Activated T-cell treated with anti-CD3 and anti-CD28 coated beads for 4 hours (primary cell): ENCODE measurements around the gene GSG1L.

Experiments used
- DNase-seq: peaks from one replicate; pipeline ENCODE4 v3.0.0-alpha.2; 2020

GSG1L gene

DNA sequence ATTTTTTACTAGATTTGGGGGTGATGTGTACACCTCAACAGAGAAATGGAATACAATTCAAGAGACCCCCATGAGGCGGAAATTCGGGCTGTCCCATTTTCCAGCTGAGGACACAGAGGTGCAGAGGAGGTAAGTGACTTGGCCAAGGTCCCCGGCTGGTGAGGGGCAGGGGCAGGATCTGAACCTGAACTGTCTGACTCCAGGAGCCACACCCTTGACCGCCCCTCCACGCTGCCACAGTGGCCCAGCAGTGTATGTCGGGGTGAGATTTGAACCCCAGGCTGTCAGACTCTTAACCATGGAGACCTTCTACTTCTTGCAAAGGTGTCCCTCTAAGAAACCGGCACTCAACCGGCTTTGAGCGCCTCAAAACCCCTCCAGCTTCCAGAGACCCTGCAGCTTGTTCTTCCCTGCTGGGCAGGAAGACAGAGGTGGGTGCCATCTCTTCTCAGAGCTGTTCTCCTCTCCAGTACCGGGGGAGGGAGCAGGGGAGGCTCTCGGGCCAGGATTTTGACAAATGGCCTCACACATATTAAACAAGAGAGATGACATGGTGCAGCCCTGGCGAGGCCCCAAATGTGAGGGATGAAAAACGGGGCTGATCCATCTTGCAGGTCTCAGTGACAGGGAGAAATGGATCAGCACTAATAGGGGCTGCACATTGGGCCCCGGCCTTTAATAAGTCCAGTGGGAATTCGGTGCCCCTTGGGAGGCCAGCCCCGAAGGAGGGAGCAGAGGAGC lies 222.3 kb downstream of the GSG1L start:
- DNase-seq, result no peak

DNA sequence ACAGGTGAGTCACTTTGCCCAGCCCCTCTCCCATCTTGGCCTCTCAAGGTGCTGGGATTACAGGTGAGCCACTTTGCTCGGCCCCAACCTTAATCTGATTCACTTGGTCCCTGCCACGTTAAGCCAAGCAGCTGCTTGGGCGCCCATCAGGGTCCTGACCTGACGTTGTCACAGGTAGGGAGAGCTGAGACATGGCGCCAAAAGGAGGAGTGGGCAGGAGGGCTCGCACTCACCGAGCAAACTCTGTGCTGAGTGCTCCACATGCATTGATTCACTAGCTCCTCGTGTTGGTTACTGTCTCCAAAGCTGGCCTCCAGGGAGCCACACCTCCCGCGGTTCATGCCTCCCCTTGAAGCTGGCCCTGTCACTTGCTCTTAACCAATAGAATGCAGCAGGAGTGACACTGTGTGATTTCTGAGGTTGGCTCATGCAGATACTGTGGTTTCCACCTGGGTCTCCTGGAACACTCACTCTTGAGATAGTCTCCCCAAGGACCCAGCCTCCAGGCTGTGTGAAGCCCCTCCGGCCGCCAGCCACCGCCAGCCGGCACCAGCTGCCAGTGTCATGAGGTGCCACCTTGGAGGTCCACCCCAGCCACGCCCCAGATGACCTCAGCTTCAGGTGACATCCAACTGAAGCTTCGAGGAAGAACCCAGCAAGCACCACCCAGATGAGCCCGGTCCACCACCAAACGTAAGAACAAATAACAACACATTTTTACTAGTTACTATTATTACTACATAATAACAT lies 223.0 kb downstream of the GSG1L start:
- no peak for DNase-seq

- DNase-seq, result no peak
These were observed 224.1 kb downstream of the GSG1L start for GRCh38 chr16:27839419-27839818.

GRCh38 chr16:27838536-27839175 lies 224.9 kb downstream of the GSG1L start:
- no peak for DNase-seq

- DNase-seq, result no peak
These were observed 233.5 kb downstream of the GSG1L start for GRCh38 chr16:27829975-27830374.

DNA sequence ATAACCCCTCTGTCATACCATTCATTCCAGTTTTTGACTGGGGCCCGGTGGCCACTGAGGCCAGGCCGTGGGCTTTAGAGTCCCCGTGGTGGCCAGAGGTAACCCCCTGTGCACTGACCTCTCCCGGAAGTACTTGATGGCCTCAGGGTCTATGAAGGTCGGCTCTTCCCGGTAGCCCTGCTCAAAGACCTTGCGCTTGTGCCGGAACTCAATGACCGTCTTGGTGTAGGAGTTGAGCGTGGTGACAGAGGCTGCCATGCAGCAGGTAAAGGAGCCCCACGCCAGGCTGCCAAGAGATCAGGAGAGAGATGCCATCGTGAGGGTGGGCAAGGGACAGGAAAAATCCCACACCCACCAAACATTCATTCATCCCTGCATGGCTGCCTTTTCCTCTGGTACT lies 234.8 kb downstream of the GSG1L start:
- DNase-seq, result no peak

- DNase-seq, result no peak
These were observed 235.7 kb downstream of the GSG1L start for GRCh38 chr16:27827765-27828164.

DNA sequence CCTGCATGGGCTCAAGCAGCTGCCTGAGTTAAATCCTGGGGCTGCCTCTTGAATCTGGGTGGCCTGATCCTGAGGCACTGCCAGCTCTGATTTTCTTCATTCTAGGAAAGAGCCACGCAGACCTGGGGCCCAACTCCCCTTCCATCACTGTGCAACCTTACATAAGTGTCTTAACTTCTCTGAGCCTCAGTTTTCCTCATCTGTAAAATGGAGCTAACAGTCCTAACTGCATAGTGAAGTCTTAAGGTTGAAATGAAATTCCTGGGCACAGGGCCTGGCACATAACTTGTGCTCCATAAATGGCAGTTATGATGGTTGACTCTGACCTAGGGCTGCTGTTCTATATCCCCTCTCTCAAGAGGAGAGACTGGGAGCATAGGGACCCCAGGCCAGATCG lies 236.6 kb downstream of the GSG1L start:
- no peak for DNase-seq

GRCh38 chr16:27826081-27826892 lies 237.2 kb downstream of the GSG1L start:
- no peak for DNase-seq

- DNase-seq, result no peak
These were observed 238.7 kb downstream of the GSG1L start for GRCh38 chr16:27824786-27825185.

- DNase-seq, result no peak
These were observed 239.5 kb downstream of the GSG1L start for GRCh38 chr16:27824006-27824405.

- DNase-seq, result no peak
These were observed 240.1 kb downstream of the GSG1L start for GRCh38 chr16:27823421-27823820.

GRCh38 chr16:27822996-27823395 lies 240.5 kb downstream of the GSG1L start:
- DNase-seq, result no peak

DNA sequence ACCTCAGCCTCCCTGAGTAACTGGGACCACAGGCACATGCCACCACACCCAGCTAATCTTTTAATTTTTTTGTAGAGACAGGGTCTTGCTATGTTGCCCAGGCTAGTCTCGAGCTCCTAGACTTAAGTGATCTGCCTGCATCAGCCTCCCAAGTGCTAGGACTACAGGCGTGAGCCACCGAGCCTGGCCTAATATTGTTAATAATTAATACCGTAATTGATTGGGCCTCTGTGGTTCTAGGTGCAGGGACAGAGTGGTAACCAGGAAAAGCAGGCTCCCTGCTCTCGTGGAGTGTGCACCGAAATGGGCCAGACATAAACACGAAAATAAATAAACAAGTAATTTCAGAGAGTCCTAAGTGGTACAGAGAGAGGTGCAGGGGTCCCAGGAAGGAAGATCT lies 241.0 kb downstream of the GSG1L start:
- DNase-seq, result no peak

DNA sequence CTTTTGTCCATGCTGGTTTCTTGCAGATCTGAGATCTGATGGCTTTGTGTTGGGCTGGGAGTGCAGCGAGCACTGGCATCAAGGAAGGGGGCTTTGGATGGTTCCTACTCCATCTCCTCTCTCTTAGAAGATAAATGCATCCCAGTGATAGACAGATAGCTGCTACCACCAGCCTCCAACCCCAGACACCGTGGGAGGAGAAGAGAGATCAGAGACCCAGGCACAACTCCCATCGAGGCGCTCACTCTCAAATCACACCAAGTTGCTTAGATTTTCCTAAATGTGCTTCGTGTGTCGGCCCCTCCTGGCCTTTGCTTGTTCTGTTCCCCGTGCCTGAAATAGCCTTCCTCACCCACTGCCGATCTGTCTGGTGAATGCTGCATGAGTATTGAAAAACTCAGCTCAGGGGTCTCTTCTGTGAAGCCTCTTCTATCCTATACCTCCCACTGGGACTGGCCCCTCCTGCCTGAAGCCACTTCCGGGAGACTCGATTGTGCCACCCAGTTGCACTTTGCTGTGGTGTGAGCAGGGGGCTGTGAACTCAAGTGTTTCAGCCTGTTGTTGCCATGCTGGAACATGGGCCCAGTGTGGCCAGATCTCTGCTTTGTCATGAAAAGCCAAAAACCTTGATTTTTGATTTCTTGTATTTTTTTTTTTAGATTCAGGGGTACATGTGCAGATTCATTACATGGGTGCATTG lies 242.7 kb downstream of the GSG1L start:
- DNase-seq, result no peak

DNA sequence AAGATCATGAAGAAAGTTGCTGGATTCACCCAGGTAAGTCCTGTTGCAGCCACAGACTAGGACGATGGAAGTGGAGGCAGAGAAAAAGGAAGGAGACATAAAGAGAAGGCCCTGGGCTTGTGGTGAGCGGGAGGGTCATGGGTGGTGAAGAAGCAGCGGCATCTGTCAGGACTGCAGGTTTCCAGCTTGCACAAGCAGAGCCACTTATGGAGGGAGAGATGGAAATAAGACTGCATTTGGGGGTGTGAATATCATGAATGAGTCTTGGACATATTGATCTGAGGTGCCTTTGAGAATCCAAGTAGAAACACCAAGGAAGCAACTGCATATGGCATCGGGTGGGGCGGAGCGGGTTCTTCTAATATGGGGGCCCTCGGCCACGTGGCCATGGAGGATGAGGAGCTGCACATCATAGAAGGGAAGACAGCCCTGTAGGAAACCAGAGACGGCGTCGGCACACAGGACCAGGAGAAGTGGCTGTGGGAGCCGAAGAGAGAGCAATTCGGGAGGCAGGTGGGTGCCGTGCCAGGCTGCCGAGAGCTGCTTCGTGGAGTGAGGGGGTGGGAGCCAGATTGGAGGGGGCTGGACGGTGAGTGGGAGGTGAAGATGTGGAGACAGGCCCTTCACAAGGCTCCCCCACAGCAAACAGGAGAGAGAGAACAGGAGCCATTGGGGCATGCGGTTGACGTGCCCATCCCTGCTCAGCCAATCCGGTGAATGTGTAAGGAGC lies 243.5 kb downstream of the GSG1L start:
- DNase-seq, result no peak

- DNase-seq, result no peak
These were observed 244.2 kb downstream of the GSG1L start for GRCh38 chr16:27819356-27819755.

GRCh38 chr16:27818246-27818645 lies 245.3 kb downstream of the GSG1L start:
- no peak for DNase-seq

DNA sequence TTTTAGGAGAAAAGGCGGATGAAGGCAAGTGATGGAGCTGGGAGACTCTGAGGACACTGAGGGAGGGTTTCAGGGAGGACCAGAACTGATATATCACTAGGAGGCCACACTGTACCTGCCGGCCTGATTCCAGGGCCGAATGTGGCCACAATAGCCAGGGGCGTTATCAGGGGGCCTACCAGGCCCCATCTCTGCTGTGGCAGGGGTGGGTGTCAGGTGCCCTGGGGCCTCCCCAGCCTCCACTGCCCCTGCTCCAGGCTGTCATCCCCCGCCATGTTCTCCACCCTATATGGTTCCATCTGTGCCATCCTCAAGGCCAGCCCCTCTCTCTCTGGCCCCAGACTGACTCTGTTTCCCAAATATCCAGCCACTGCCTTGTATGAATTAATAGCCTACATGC lies 246.5 kb downstream of the GSG1L start:
- DNase-seq, result no peak

GRCh38 chr16:27816561-27816960 lies 247.0 kb downstream of the GSG1L start:
- DNase-seq, result no peak

GRCh38 chr16:27813591-27813990 lies 249.9 kb downstream of the GSG1L start:
- no peak for DNase-seq

DNA sequence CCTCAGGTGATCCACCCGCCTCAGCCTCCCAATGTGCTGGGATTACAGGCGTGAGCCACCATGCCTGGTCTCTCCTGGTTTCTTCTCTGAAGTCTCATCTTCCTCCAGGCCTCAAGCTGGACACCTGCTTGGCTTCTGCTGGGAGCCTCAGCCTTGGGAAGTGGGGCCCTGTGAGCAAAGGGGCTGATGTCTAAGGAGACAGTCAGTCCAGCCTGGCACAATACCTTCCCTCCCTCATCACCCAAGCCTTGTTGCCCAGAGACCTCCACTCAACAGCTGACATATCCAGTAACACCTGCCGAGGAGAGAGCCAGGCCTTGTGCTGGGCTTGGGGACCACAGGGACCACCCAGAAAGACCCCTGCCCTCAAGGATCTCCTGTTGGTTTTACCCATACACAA lies 251.6 kb downstream of the GSG1L start:
- DNase-seq, result no peak
